ENCODE data around the gene LRRK1. TPM values are rescaled to one million over a fixed set of nuclear protein-coding genes. Genes with fewer than 3 reads are reported as not detected.

The LRRK1 gene
- total RNA-seq, 1 donor from 2014 or later = 3.0 TPM

DNA sequence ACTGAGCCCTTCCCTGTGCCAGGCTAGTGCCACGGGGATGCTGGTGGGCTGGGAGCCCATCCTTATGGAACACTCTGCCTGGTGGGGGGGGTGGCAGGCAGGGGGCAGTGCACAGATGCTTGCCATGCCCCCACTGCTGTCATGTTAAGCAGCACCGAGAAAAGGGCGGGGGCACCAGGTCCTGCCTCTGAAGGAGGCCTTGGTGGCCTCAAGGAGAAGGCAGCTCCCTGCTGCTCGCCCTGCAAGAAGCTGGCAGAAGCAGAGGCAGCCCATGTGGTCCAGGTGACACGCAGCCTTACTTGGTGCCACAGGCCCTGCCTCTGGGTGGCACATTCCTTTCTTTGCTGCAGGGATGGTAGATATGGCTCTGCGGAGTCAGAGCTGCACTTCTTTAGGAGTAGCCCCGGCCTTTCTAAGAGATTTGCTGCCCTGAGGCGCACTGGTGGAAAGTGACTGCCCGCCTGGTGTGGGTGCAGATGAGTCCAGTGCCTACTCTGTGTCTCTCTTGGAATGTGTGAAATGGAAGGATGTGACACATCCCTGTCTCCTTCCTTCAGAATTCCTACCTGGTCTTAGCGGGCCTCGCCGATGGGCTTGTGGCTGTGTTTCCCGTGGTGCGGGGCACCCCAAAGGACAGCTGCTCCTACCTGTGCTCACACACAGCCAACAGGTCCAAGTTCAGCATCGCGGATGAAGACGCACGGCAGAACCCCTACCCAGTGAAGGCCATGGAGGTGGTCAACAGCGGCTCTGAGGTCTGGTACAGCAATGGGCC lies 145.8 kb downstream of the LRRK1 start:
- H3K27me3 ChIP-seq (ENCODE audit: low read depth) = no peaks in the 10 kb centered on the region
- H3K4me1 ChIP-seq = peaks cover 39% of the 10 kb centered on the region
- no peaks in the 10 kb centered on the region for H3K9me3 ChIP-seq (replicated peaks)
- intact Hi-C loops (cut with micrococcal nuclease) = no loop called here
- TF ChIP-seq, protein P1, sequence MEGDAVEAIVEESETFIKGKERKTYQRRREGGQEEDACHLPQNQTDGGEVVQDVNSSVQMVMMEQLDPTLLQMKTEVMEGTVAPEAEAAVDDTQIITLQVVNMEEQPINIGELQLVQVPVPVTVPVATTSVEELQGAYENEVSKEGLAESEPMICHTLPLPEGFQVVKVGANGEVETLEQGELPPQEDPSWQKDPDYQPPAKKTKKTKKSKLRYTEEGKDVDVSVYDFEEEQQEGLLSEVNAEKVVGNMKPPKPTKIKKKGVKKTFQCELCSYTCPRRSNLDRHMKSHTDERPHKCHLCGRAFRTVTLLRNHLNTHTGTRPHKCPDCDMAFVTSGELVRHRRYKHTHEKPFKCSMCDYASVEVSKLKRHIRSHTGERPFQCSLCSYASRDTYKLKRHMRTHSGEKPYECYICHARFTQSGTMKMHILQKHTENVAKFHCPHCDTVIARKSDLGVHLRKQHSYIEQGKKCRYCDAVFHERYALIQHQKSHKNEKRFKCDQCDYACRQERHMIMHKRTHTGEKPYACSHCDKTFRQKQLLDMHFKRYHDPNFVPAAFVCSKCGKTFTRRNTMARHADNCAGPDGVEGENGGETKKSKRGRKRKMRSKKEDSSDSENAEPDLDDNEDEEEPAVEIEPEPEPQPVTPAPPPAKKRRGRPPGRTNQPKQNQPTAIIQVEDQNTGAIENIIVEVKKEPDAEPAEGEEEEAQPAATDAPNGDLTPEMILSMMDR (IDR thresholded peaks at IDR 0.05; ENCODE audit: borderline replicate concordance) = no peak
- H3K27ac ChIP-seq (replicated peaks) = no peak overlapping the region
- no peak for DNase-seq
- H3K36me3 ChIP-seq = peaks cover 11% of the 10 kb centered on the region
- no peak overlapping the region for H3K4me3 ChIP-seq

DNA sequence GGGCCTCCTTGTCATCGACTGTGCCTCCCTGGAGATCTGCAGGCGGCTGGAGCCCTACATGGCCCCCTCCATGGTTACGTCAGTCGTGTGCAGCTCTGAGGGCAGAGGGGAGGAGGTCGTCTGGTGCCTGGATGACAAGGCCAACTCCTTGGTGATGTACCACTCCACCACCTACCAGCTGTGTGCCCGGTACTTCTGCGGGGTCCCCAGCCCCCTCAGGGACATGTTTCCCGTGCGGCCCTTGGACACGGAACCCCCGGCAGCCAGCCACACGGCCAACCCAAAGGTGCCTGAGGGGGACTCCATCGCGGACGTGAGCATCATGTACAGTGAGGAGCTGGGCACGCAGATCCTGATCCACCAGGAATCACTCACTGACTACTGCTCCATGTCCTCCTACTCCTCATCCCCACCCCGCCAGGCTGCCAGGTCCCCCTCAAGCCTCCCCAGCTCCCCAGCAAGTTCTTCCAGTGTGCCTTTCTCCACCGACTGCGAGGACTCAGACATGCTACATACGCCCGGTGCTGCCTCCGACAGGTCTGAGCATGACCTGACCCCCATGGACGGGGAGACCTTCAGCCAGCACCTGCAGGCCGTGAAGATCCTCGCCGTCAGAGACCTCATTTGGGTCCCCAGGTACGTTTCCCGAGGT lies 146.5 kb downstream of the LRRK1 start:
- no peak overlapping the region for H3K4me3 ChIP-seq
- intact Hi-C loops (cut with micrococcal nuclease) = no loop called here
- H3K27me3 ChIP-seq (ENCODE audit: low read depth) = no peaks in the 10 kb centered on the region
- peaks cover 8% of the 10 kb centered on the region for H3K36me3 ChIP-seq
- no peak for DNase-seq
- H3K9me3 ChIP-seq (replicated peaks) = no peaks in the 10 kb centered on the region
- no peak overlapping the region for H3K27ac ChIP-seq (replicated peaks)
- peaks cover 47% of the 10 kb centered on the region for H3K4me1 ChIP-seq
- TF ChIP-seq, protein P1 (IDR thresholded peaks at IDR 0.05; ENCODE audit: borderline replicate concordance) = no peak

DNA sequence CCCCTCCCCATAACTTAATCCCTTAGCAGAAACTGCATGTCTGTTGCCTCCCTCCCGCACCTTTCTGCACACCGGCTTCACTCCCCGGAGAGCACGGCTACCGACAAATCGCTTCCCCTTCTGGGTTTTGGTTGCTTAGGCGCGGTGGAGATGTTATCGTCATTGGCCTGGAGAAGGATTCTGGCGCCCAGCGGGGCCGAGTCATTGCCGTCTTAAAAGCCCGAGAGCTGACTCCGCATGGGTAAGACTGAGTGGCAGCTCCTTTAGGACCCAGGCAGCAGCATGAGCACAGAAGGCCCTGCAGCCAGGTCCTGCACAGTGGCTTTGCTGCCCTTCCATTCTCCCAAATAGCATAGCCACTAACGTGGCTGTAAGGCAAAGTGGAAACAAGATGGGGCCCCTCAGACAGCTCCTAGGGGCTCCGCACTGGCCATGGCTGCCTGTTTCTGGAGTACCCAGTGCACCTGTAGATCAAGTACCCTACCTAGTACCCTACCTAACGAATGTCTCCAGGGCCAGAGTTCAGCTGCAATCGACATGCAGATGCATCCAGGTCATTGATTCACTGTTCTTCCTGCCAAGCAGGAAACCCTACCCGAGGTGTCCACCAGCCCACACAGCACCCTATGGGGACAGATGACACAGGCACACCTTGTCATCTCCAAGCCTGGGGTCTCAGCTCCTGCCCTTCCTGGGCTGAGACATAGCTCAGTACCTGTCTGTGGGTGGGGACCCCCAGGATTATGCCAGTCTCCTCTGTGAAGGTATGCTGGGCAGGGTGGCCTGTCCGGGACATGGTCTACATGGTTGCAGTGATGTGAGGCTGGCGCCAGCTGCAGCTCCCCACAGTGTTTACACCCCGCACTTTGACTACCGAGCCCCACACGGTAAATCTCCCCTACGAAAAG lies 147.6 kb downstream of the LRRK1 start:
- Histone ChIP-seq H3K27ac (replicated peaks) (no peak overlapping the region), H3K4me1 (peaks cover 53% of the 10 kb centered on the region), H3K9me3 (replicated peaks) (no peaks in the 10 kb centered on the region), H3K36me3 (peaks cover 3% of the 10 kb centered on the region), H3K4me3 (no peak overlapping the region), H3K27me3 (ENCODE audit: low read depth) (no peaks in the 10 kb centered on the region)
- intact Hi-C loops (cut with micrococcal nuclease) = no loop called here
- DNase-seq = no peak
- TF ChIP-seq, protein P1 (IDR thresholded peaks at IDR 0.05; ENCODE audit: borderline replicate concordance) = no peak

DNA sequence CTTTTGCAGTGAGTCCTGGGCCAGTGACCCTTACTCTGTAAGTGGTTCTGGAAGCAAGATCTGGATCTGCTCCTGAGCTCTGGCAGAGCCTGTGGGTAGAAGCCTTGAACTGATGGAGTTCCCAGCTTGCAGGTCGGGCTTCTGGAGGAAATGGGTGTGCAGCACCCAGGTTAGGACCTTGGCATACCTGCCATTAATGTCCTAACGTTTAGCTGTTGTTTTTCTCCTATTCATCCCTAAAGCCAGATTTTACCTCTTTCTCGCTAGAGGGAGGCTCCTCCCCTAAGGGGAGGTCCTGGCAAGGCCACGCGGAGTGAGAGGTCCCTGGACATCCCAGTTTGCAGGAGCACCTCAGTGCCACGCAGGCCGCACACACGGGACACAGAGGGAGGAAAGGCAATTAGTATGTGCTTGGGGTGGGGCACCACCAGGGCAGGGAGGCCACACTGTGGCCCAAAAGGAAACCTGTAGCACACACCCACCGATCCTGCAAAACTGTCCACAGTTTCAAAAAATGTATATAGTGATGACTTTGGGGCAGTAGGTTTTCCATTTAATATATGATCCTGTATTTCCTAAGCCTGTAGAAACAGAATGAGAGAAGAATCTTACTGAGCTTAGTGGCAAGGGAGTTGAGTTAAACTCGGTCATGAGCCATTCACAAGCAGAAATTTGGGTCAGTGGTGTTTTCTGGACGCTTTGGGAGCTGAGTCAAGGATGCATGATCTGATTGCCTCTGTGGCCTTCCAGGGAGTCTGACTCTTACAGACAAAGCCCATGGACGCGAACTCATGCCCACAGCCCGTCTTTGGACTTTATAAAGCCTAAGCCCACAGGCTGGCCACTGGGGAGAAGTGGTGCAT lies 148.7 kb downstream of the LRRK1 start:
- Histone ChIP-seq H3K36me3 (no peaks in the 10 kb centered on the region), H3K9me3 (replicated peaks) (no peaks in the 10 kb centered on the region), H3K4me1 (peaks cover 53% of the 10 kb centered on the region), H3K27me3 (ENCODE audit: low read depth) (no peaks in the 10 kb centered on the region), H3K4me3 (no peak overlapping the region), H3K27ac (replicated peaks) (no peak overlapping the region)
- DNase-seq = no peak
- intact Hi-C loops (cut with micrococcal nuclease) = no loop called here
- TF ChIP-seq, protein P1 (IDR thresholded peaks at IDR 0.05; ENCODE audit: borderline replicate concordance) = no peak
